ENCODE results near the gene SERPING1. TPM values are rescaled to one million over a fixed set of nuclear protein-coding genes. Genes with fewer than 3 reads are reported as not detected.
A peak's percentile ranks its signal among the peaks of the same experiment; 100 is the strongest.

SERPING1 gene
- total RNA-seq, 1 donor from 2014 or later = 347 TPM

DNA sequence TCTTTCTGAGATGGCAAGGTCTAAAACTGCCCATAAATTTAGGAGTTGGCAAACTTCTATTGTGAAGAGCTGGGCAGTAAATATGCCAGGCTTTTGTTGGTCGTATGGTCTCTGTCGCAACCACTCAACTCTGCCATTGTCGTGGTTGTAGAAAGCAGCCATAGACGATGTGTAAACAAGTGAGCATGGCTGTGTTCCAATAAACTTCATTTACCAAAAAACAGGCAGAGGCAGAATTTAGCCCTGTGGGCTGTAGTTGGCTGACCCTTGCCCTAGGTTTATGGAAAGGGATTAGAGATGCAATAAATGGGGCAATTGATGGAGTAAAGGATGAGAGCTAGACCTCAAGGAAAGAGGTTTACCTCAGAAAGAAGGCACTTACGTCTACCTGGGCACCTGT lies 34.6 kb downstream of the SERPING1 start:
- no peak overlapping the region for H3K4me3 Mint-ChIP-seq (ENCODE audit: unreplicated experiment)
- peaks cover 13% of the 10 kb centered on the region for H3K4me1 Mint-ChIP-seq (ENCODE audit: unreplicated experiment)
- DNase-seq (ENCODE audit: low spot score) = no peak
- H3K27ac Mint-ChIP-seq (ENCODE audit: unreplicated experiment) = no peak overlapping the region
- peaks cover 6% of the 10 kb centered on the region for H3K27me3 Mint-ChIP-seq (ENCODE audit: unreplicated experiment)
- H3K36me3 Mint-ChIP-seq (ENCODE audit: low read depth, unreplicated experiment) = peaks cover 9% of the 10 kb centered on the region
- TF ChIP-seq CTCF (IDR thresholded peaks at IDR 0.05; ENCODE audit: unreplicated experiment) = no peak
- H3K9me3 Mint-ChIP-seq (ENCODE audit: unreplicated experiment) = no peaks in the 10 kb centered on the region

DNA sequence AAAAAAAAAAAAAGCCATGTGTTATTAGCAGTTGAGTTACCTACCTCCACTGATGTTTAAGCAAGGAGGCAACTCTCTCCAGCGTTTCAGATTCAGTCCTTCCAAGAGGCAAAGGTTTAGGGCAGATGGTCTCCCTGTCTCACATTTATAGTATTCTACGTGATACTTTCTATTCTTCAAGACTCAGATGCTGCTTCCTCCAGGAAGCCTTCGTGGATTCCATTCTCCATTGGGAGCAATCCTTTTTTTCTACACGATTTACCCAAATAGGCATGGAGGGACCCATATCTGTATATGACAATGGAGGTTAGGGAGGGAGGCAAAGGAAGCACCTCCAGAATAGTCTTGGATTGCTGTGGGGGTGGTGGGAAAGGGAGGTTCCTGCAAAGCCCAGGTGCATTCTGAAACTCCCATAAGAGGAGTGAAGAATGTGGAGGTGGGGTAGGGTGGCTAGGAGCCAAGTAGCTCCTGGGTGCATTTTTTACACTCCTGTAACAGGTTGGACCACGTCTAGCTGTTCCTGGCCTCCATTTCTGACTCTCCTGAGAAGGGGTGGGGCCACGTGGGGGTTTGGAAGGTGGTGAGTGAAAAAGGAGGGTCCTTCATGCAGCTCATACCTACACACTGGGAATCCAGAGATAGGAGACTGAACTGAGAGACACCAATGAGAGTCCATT lies 36.0 kb downstream of the SERPING1 start:
- H3K27ac Mint-ChIP-seq (ENCODE audit: unreplicated experiment) = no peak overlapping the region
- H3K4me3 Mint-ChIP-seq (ENCODE audit: unreplicated experiment) = no peak overlapping the region
- DNase-seq (ENCODE audit: low spot score) = no peak
- H3K27me3 Mint-ChIP-seq (ENCODE audit: unreplicated experiment) = peaks cover 11% of the 10 kb centered on the region
- H3K4me1 Mint-ChIP-seq (ENCODE audit: unreplicated experiment) = peaks cover 15% of the 10 kb centered on the region
- H3K36me3 Mint-ChIP-seq (ENCODE audit: low read depth, unreplicated experiment) = peaks cover 9% of the 10 kb centered on the region
- no peaks in the 10 kb centered on the region for H3K9me3 Mint-ChIP-seq (ENCODE audit: unreplicated experiment)
- no peak for TF ChIP-seq CTCF (IDR thresholded peaks at IDR 0.05; ENCODE audit: unreplicated experiment)

DNA sequence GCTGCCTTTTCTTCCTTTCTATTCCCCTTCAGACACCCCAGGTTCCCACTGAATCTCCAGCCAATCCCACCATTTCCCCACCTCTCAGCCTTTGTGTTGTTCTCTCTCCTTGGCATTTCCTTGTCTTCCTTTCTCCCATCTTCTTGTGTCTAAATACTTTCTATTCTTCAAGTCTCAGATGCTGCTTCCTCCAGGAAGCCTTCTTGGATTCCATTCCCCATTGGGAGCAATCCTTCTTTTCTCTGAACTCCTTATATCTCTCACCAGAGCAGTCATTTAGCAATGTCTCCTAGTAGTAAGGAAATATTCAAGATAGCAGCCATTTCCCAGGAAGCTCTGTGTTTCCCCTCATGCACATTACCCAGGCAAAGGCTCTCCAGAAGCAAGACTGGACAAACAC lies 36.8 kb downstream of the SERPING1 start:
- no peak for DNase-seq (ENCODE audit: low spot score)
- Mint-ChIP-seq H3K27me3 (ENCODE audit: unreplicated experiment) (peaks cover 14% of the 10 kb centered on the region), H3K4me3 (ENCODE audit: unreplicated experiment) (peak overlapping the region; percentile 31), H3K4me1 (ENCODE audit: unreplicated experiment) (peaks cover 18% of the 10 kb centered on the region), H3K9me3 (ENCODE audit: unreplicated experiment) (no peaks in the 10 kb centered on the region), H3K36me3 (ENCODE audit: low read depth, unreplicated experiment) (peaks cover 6% of the 10 kb centered on the region), H3K27ac (ENCODE audit: unreplicated experiment) (no peak overlapping the region)
- no peak for TF ChIP-seq CTCF (IDR thresholded peaks at IDR 0.05; ENCODE audit: unreplicated experiment)

GRCh38 chr11:57635246-57635645 lies 37.8 kb downstream of the SERPING1 start:
- TF ChIP-seq CTCF (IDR thresholded peaks at IDR 0.05; ENCODE audit: unreplicated experiment) = no peak
- H3K36me3 Mint-ChIP-seq (ENCODE audit: low read depth, unreplicated experiment) = peaks cover 5% of the 10 kb centered on the region
- peaks cover 19% of the 10 kb centered on the region for H3K4me1 Mint-ChIP-seq (ENCODE audit: unreplicated experiment)
- no peaks in the 10 kb centered on the region for H3K9me3 Mint-ChIP-seq (ENCODE audit: unreplicated experiment)
- H3K27me3 Mint-ChIP-seq (ENCODE audit: unreplicated experiment) = peaks cover 18% of the 10 kb centered on the region
- no peak overlapping the region for H3K27ac Mint-ChIP-seq (ENCODE audit: unreplicated experiment)
- no peak for DNase-seq (ENCODE audit: low spot score)
- H3K4me3 Mint-ChIP-seq (ENCODE audit: unreplicated experiment) = no peak overlapping the region

- DNase-seq (ENCODE audit: low spot score) = no peak
- no peaks in the 10 kb centered on the region for H3K9me3 Mint-ChIP-seq (ENCODE audit: unreplicated experiment)
- H3K4me1 Mint-ChIP-seq (ENCODE audit: unreplicated experiment) = peaks cover 40% of the 10 kb centered on the region
- H3K27me3 Mint-ChIP-seq (ENCODE audit: unreplicated experiment) = peaks cover 23% of the 10 kb centered on the region
- H3K4me3 Mint-ChIP-seq (ENCODE audit: unreplicated experiment) = peak overlapping the region; percentile 100
- H3K27ac Mint-ChIP-seq (ENCODE audit: unreplicated experiment) = peak overlapping the region; percentile 99
- no peak for TF ChIP-seq CTCF (IDR thresholded peaks at IDR 0.05; ENCODE audit: unreplicated experiment)
- H3K36me3 Mint-ChIP-seq (ENCODE audit: low read depth, unreplicated experiment) = peaks cover 14% of the 10 kb centered on the region
These were observed 40.1 kb downstream of the SERPING1 start for GRCh38 chr11:57637626-57638004.

Data from endothelial cell (in vitro differentiated cells).